Measurements from ENCODE around the gene COL19A1. TPM values are rescaled to one million over a fixed set of nuclear protein-coding genes. Genes with fewer than 3 reads are reported as not detected.

COL19A1 gene
- total RNA-seq, 1 donor from 2014 or later = not detected

DNA sequence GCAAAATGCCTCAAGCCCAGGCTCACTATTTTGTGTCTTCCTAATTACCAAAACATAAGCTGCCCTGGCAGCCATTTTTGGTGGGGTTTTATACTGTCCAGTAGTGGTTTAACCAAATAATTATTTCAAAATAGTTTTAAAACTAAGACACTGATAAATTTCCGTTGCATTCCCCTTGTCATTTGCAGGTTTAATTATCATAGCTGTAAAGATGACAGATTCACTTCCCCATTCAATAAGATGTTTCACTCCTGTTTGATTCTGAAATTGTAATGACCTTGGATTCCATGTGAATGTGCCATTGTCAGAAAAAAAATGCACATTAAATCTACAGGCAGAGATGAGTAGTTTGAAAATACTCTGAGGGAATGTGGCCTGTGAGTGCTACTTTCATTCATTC, 264.5 kb downstream of the COL19A1 start:
- Histone ChIP-seq H3K36me3 (no peaks in the 10 kb centered on the region), H3K27me3 (no peaks in the 10 kb centered on the region), H3K27ac (no peak overlapping the region), H3K4me3 (no peak overlapping the region), H3K9me3 (no peaks in the 10 kb centered on the region), H3K4me1 (no peaks in the 10 kb centered on the region)
- DNase-seq = no peak
- TF ChIP-seq, protein P1, sequence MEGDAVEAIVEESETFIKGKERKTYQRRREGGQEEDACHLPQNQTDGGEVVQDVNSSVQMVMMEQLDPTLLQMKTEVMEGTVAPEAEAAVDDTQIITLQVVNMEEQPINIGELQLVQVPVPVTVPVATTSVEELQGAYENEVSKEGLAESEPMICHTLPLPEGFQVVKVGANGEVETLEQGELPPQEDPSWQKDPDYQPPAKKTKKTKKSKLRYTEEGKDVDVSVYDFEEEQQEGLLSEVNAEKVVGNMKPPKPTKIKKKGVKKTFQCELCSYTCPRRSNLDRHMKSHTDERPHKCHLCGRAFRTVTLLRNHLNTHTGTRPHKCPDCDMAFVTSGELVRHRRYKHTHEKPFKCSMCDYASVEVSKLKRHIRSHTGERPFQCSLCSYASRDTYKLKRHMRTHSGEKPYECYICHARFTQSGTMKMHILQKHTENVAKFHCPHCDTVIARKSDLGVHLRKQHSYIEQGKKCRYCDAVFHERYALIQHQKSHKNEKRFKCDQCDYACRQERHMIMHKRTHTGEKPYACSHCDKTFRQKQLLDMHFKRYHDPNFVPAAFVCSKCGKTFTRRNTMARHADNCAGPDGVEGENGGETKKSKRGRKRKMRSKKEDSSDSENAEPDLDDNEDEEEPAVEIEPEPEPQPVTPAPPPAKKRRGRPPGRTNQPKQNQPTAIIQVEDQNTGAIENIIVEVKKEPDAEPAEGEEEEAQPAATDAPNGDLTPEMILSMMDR (IDR thresholded peaks at IDR 0.05) = no peak
- intact Hi-C loops (cut with DNase I) = no loop called here
- ATAC-seq = no peak

DNA sequence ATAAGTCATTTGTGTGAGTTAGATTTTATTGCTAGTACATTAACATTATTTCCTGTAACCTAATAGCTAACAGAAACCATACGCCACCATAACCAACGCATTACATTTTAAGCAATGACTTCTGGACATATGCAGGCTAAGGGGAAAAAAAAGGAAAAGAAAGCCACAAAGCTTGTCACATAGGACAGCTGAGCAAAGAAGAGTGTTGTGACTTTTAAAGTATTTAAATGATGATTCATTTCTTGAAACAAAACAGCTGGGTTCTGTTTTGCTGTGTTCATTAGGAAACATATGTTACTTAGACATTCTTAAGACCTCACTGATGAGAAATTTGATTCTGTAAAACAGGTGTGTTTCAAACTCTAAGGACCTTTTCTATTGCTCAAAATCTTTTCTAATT, 265.2 kb downstream of the COL19A1 start:
- no peak for DNase-seq
- Histone ChIP-seq H3K4me3 (no peak overlapping the region), H3K4me1 (no peaks in the 10 kb centered on the region), H3K9me3 (no peaks in the 10 kb centered on the region), H3K27ac (no peak overlapping the region), H3K27me3 (no peaks in the 10 kb centered on the region), H3K36me3 (no peaks in the 10 kb centered on the region)
- no peak for ATAC-seq
- TF ChIP-seq, protein P1 (IDR thresholded peaks at IDR 0.05) = no peak
- intact Hi-C loops (cut with DNase I) = no loop called here

DNA sequence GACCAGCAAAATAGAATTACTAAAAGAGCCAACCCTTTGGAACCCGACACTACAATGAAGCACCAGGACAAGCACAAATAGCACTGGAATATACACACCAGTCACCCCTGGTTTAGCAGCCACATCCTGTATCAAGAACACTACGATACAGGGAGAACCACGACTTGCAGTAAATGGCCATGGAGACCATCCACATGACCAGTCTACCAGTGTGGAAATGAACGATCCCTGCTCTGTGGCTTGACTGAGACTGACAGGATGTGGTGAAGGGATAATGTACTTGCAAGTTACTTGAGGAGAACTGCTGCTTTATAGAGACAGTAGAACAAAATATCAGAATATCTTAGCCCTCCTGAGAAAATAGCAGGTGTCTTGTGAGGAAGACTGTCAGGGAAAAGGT, 266.9 kb downstream of the COL19A1 start:
- ATAC-seq = no peak
- H3K27ac ChIP-seq = no peak overlapping the region
- H3K4me3 ChIP-seq = no peak overlapping the region
- H3K27me3 ChIP-seq = no peaks in the 10 kb centered on the region
- no peaks in the 10 kb centered on the region for H3K4me1 ChIP-seq
- H3K9me3 ChIP-seq = no peaks in the 10 kb centered on the region
- TF ChIP-seq, protein P1 (IDR thresholded peaks at IDR 0.05) = no peak
- no peaks in the 10 kb centered on the region for H3K36me3 ChIP-seq
- intact Hi-C loops (cut with DNase I) = no loop called here
- no peak for DNase-seq

DNA sequence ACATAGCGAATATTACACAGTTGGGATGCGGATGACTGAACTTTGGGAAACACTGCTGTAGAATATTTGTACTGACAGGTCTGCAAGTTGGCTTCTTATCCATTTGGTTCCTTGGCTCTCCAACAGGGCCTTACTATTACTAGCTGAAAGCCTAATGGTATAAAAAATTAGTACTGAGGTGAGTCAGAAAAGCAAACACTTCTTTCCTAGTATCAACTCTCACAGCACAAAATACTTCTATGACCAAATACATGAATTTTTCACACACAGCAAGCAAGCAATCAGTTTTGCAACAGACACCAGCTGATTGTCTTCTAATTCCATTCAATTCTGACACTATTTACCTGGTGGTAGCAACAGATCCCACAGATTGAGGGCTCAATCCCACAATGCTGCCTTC, 268.2 kb downstream of the COL19A1 start:
- Histone ChIP-seq H3K27me3 (no peaks in the 10 kb centered on the region), H3K36me3 (no peaks in the 10 kb centered on the region), H3K4me3 (no peak overlapping the region), H3K9me3 (no peaks in the 10 kb centered on the region), H3K27ac (no peak overlapping the region), H3K4me1 (no peaks in the 10 kb centered on the region)
- DNase-seq (no peak), ATAC-seq (no peak)
- TF ChIP-seq, protein P1 (IDR thresholded peaks at IDR 0.05) = no peak
- intact Hi-C loops (cut with DNase I) = no loop called here

DNA sequence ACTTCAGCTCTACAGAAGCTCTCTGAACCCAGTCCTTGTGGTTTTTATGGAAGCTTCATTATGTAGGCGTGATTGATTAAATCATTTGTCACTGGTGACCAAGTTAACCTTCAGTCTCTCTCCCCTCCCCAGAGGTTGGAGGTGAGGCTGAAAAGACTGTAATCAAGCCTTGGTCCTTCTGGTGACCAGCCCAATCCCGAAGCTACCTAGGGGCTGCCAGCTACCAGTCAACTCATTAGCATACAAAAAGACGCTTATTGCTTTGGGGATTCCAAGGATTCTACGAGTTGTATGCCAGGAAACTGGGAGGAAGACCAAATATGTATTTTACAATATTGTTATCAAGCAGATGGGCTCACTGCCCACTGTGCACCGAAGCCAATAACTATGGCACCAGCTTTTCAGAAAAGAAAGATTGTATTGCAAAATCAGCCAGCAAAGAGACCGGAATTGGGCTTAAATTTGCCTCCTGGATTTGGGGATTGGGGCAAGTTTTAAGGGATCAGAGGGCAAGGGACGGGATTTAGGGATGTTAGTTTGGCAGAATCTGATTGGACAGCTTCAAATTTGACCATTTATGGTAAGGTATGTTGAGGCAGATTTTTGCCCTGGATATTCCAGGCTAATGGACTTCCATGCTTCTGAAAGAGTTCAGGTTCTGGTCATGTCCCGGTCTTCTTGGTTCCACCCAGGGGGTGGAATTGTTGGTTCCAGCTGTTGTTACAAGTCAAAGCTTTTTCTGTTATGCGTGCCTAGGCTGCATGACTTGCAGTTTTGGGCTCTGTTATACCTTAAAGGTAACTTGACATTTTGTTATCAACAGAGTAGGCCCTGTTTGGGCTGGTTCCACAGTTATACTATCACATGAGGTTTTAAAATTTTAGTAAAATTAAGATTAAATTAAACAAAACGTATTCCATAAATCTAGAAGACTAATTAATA, 269.1 kb downstream of the COL19A1 start:
- DNase-seq (no peak), ATAC-seq (no peak)
- H3K27me3 ChIP-seq = no peaks in the 10 kb centered on the region
- no peaks in the 10 kb centered on the region for H3K9me3 ChIP-seq
- H3K4me1 ChIP-seq = no peaks in the 10 kb centered on the region
- TF ChIP-seq, protein P1 (IDR thresholded peaks at IDR 0.05) = no peak
- no peak overlapping the region for H3K4me3 ChIP-seq
- no peaks in the 10 kb centered on the region for H3K36me3 ChIP-seq
- no peak overlapping the region for H3K27ac ChIP-seq
- intact Hi-C loops (cut with DNase I) = no loop called here
